ENCODE data around the gene GRAMD1A.

DNA sequence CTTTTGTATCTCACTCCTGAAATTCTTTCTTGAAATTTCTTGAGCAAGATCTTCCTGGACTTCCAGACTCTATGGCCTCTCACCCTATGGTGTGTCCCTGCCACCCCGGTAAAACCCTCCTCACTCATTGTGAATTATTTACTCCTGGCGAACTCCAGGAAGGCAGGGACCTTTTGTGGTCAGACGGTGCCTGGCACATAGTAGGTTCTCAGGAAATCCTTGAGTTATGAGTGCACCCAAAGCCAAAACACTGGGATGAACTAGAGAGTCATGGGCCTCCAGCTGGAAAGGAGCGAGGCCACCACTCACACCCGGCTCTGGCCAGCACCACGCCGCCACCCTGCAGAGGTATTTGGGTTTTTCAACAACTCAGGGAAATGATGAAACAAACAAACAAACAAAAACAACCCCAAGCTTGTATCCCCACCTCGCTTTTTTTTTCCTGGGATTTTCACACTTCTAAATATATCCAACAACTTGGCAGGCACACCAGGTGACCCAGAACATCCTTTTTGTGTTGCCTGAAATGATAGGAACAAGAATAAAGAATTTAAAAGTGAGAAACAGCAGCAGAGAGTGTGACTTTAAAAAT lies 52.6 kb downstream of the GRAMD1A start:
- TF ChIP-seq, protein P1, sequence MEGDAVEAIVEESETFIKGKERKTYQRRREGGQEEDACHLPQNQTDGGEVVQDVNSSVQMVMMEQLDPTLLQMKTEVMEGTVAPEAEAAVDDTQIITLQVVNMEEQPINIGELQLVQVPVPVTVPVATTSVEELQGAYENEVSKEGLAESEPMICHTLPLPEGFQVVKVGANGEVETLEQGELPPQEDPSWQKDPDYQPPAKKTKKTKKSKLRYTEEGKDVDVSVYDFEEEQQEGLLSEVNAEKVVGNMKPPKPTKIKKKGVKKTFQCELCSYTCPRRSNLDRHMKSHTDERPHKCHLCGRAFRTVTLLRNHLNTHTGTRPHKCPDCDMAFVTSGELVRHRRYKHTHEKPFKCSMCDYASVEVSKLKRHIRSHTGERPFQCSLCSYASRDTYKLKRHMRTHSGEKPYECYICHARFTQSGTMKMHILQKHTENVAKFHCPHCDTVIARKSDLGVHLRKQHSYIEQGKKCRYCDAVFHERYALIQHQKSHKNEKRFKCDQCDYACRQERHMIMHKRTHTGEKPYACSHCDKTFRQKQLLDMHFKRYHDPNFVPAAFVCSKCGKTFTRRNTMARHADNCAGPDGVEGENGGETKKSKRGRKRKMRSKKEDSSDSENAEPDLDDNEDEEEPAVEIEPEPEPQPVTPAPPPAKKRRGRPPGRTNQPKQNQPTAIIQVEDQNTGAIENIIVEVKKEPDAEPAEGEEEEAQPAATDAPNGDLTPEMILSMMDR (IDR thresholded peaks at IDR 0.05), result no peak
- no peak for TF ChIP-seq POLR2A (IDR thresholded peaks at IDR 0.05)
